Body of pancreas (tissue), 4 donors: Measurements from ENCODE around the gene KLF6.

ENCODE experiments used
- POLR2A ChIP-seq, 3 donors: fragments of 450-650 bp; IDR thresholded peaks; one replicate each; pipeline ENCODE4 v1.6.1; 2016; ENCODE audit warnings: antibody characterized with exemption in 3 of 3, mild to moderate bottlenecking in 2 of 3
- TF ChIP-seq, protein P1 (sequence below), 7 experiments: fragments of 450-650 bp in 4 of 7; fragments of 200-600 bp in 3 of 7; sonication (generic) in 3 of 7; IDR thresholded peaks; one replicate each; pipeline ENCODE4 v1.5.1; 2016 to 2019; ENCODE audit warnings: antibody characterized with exemption in 7 of 7

DNA sequence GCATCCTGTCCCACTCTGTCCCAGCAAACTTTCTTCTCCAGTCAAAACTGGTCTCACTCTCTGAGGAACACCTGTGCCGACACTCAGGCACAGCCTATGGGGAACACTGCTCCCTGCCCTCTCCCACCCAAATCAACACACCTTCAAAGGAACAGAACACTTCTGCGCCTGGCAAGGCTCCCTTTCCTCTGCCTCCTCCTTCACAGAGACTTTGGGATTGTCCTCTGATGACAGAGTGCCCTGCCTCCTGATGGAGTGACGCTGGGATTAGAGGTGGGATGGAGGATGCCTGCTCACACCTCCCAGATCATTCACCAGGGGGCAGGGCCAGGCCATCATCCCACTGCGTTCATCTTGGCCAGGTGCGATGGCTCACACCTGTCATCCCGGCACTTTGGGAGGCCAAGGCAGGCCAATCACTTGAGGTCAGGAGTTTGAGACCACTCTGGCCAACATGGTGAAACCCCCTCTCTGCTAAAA, 26.5 kb downstream of the KLF6 start:
- TF ChIP-seq, protein P1, sequence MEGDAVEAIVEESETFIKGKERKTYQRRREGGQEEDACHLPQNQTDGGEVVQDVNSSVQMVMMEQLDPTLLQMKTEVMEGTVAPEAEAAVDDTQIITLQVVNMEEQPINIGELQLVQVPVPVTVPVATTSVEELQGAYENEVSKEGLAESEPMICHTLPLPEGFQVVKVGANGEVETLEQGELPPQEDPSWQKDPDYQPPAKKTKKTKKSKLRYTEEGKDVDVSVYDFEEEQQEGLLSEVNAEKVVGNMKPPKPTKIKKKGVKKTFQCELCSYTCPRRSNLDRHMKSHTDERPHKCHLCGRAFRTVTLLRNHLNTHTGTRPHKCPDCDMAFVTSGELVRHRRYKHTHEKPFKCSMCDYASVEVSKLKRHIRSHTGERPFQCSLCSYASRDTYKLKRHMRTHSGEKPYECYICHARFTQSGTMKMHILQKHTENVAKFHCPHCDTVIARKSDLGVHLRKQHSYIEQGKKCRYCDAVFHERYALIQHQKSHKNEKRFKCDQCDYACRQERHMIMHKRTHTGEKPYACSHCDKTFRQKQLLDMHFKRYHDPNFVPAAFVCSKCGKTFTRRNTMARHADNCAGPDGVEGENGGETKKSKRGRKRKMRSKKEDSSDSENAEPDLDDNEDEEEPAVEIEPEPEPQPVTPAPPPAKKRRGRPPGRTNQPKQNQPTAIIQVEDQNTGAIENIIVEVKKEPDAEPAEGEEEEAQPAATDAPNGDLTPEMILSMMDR (IDR thresholded peaks at IDR 0.05) = peak in 1 of 7 experiments; percentile 7
- TF ChIP-seq POLR2A (IDR thresholded peaks at IDR 0.05) = no peak
